Lower leg skin (tissue), 3 donors: ENCODE data around the gene DNAJC16.

Source experiments
- CTCF ChIP-seq, 3 donors: fragments of 450-650 bp; IDR thresholded peaks; one replicate each; pipeline ENCODE4 v1.5.1; 2016; ENCODE audit warnings: antibody characterized with exemption in 3 of 3, mild to moderate bottlenecking in 3 of 3, moderate library complexity in 2 of 3
- POLR2A ChIP-seq, 2 donors: fragments of 450-650 bp; IDR thresholded peaks; one replicate each; pipeline ENCODE4 v1.6.1; 2016 to 2017; ENCODE audit warnings: antibody characterized with exemption in 2 of 2, mild to moderate bottlenecking in 1 of 2, moderate library complexity in 1 of 2

GRCh38 chr1:15557008-15557407, 30.4 kb downstream of the DNAJC16 start:
- TF ChIP-seq CTCF (IDR thresholded peaks at IDR 0.05) = no peak
- TF ChIP-seq POLR2A (IDR thresholded peaks at IDR 0.05) = no peak
